Hepatocyte (in vitro differentiated cells): ENCODE data around the gene LIN28B.

Experiments
- CTCF ChIP-seq: fragments of 200-600 bp; sonication (generic); IDR thresholded peaks from 2 replicates; pipeline ENCODE4 v1.5.1; 2016; ENCODE audit warnings: antibody characterized with exemption, mild to moderate bottlenecking; ENCODE audit not compliant: poor library complexity
- EZH2 ChIP-seq: fragments of 200-600 bp; sonication (generic); IDR thresholded peaks from 2 replicates; pipeline ENCODE4 v1.6.1; 2016; ENCODE audit warnings: antibody characterized with exemption, mild to moderate bottlenecking, borderline replicate concordance

DNA sequence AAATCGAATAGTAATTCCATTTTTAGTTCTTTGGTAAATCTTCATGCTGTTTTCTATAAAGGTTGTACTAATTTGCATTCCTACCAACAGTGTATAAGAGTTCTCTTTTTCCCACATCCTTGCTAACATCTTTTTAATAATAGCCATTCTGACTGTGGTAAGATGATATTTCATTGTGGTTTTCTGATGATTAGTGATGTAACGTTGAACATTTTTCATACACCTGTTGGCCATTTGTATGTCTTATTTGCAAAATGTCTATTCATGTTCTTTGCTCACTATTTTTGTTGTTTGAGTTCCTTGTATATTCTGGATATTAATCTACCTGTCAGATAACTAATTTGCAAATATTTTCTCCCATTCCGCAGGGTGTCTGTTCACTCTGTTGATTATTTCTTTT is 64.5 kb downstream of the LIN28B start:
- TF ChIP-seq CTCF, result no peak
- no peak for TF ChIP-seq EZH2
